Activated CD8-positive, alpha-beta memory T cell treated with anti-CD3 and anti-CD28 coated beads, Interleukin-2, amount 50 U/mL, for 1 hour (primary cell): ENCODE measurements around the gene UBE2O.
"Not testable (repeated sequence)": the region's sequence is repeated elsewhere in the genome, so short reads cannot be mapped to it uniquely, and the experiment has no call there.

Experiments
- DNase-seq: peaks from one replicate; pipeline ENCODE4 v3.0.0-alpha.2; 2020; ENCODE audit errors: extremely low read depth

UBE2O gene

DNA sequence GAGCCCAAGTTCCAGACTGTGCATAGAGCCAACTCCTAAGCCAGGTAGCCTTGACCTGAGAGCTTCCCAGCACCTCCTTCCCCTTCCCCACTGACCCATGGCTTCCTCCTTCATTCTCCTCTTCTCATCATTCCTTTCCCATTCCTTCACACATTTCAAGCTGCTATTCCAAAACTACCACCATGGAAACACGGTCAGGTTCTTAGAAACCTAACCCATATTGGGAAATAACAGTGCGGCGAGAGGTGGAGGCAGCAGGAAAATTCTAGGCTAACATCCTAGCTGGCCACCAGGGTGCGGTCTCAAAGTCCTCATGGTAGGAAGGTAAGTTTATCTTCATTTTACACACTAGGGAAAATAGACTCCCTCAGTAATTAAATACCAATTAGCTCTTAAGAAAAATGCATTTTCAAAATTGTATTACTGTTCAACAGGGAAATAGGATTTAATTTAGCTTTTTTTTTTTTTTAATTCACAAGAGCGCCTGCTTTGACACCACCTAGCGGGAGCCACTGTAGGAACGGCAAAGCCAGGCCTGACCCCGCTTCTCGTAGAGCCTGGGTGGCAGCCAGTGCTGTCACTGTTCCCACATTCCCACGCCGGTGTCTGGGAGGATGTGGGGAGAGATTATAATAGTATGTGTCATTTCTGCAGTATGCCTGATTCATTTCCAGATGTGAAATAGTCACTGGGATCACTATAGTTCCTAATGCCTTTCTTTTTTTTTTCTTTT is 82.5 kb downstream of the UBE2O start:
- no peak for DNase-seq

DNA sequence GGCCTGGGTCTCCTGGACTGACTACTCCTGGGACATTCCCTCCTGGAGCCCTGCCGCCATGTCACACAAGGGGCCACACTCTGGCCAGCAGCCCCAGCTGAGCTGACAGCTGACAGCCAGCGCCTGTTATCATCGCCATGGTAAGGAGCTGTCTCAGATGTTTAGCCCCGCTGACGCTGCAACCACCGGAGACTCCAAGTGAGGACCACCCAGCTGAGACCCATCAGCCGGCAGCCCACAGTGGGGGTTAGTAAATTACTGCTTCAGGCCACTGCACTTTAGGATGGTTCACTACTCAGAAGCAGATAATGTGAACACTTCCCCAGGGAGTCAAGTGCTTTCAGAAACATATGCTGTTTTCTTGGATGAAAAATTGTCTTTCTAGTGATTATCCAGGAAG is 83.1 kb downstream of the UBE2O start:
- no peak for DNase-seq

DNA sequence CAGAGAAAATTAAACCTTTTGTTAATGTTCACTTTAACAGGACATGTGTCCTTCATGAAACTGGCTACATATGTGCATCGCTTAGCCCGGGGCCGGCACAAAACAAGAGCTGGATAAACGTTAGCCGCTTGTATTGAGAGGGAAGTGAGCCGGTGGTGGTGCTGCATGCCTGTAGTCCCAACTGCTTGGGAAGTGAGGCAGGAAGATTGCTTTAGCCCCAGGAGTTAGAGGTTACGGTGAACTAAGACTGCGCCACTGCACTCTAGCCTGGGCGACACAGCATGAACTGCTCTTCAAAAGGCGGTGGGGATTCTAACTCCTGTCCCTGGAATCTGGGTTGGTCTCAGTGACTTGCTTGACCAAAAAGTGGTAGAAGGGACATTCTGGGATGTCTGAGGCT is 83.6 kb downstream of the UBE2O start:
- DNase-seq = no peak

DNA sequence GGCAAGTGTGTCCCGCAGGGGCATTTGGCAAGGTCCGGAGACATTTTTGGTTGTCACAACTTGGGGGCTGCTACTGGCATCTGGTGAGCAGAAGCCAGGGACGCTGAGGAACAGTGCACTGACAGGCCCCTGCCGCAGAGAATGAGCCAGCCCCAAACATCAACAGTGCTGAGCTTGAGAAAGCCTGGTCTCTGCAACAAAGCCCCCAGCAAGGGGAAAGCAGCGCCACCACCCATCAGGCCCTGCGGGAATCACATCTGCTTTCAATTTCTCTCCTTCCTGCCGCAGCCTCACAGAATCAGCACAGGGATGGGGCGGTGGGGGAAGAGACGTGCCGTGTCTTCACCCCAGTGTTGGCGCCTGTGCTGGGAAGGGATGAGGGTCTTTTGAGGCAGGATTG is 84.4 kb downstream of the UBE2O start:
- no peak for DNase-seq

DNA sequence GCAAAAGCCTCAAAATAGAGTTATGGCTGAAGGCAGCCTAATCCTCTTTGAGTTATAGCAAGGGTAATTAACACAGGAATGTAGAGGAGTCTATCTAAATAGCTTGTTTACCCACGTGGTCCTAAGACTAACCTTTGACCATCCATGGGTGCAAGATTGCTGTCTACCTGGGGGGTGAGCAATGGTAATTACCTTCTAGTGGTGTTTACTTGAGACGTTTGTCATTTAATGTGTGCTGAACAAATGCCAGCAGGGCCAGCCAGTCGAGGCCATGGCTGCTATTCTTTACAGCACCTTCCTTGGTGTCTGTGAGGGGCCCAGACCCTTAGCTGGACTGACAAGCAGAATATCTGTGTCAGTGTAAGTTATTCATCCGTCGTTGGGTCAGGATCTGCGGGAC is 85.3 kb downstream of the UBE2O start:
- DNase-seq = no peak

DNA sequence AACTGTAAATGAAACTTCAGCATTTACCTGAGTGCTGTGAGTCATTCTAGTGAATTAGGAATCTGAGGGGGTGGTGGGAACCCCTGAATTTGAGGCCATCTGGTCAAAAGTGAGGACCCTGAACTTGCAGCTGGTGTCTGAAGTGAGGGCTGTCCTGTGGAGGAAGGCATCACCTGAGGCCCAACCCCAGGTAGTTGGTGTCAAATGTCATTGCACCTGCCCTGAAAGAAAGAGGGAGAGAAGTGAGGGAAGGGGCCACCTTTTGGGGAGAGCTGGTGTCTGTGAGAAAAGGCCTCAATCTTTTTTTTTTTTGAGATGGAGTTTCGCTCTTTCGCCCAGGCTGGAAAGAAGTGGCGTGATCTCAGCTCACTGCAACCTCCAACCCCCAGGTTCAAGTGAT is 86.7 kb downstream of the UBE2O start:
- no peak for DNase-seq

DNA sequence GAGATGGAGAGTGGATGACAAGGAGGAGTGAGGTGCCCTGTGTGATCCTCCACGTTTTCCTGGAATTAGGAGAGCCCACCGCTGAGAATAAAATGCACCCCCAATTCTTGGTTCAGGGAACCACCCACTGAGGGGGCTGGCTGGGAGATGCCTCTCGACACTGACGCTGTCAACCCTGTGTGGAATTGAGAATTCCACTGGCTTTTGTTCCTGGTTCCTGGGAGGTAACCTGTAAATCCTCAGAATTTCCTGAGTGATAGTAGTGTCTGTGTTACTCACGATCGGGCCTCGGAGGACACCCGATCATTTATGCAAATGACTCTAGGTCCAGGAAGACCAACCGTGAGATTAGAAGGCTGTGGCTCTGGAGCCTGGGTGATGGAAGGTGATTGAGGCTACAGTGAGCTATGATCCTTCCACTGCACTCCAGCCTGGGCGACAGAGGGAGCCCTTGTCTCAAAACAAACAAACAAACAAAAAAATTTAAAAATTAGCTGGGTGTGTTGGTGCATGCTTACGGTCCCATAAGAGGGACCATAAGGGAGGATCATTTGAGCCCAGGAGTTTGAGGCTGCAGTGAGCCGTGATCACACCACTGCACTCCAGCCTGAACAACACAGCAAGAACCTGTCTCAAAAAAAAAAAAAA is 87.6 kb downstream of the UBE2O start:
- no peak for DNase-seq

DNA sequence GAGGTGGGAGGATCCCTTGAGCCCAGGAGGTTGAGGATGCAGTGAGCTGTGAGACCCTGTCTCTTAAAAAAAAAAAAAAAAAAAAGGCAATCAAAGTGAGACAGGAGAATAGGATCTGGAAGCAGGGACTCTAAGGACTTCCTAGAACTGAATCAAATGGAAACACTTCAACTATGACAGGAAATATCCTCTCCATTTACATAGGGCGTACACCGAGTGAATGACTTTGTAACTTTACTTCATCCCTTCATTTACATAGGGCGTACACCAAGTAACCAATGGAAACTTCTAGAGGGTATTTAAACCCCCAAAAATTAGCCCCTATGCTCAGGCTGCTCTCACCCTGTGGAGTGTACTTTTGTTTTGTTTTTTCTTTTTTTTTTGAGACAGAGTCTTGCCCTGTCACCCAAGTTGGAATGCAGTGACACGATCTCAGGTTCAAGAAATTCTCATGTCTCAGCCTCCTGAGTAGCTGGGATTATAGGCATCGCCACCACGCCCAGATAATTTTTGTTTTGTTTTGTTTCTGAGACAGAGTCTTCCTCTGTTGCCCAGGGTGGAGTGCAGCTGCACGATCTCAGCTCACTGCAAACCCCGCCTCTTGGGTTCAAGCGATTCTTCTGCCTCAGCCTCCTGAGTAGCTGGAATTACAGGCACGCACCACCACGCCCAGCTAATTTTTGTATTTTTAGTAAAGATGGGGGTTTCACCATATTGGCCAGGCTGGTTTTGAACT is 89.7 kb downstream of the UBE2O start:
- DNase-seq = no peak

DNA sequence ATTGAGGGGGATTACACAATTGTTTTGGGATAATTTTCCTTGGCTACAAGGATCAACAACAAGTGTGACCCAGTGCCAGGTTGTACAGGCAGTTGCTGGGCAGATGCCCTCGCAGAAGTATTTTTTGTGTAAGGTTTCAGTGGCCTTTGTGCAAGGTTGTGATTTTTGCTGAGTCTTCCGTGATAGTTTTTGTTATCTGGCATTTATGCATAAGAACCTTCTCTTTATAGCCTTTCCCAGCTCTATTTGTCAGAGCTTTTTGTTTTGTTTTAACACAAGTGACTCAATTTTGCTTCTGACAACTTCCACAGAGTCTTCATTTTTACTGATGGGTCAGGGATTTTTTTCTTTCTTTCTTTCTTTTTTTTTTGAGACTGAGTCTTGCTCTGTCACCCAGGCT is 92.5 kb downstream of the UBE2O start:
- no peak for DNase-seq

DNA sequence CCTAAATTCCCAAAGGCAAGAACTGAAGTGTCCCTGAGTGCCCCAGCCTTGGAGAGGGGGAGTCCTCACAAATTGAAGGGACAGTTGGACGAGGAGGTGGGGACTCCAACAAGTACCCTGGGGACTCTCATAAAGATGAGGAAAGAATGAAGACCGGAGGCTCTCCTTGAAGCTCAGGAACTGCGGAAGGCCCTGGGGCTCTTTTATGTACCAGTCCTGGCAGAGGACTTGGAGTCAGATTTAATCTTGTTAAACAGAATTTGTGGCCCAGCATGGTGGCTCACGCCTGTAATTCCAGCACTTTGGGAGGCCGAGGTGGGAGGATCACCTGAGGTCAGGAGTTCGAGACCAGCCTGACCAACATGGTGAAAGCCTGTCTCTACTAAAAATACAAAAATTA is 93.2 kb downstream of the UBE2O start:
- DNase-seq = not testable (repeated sequence)

DNA sequence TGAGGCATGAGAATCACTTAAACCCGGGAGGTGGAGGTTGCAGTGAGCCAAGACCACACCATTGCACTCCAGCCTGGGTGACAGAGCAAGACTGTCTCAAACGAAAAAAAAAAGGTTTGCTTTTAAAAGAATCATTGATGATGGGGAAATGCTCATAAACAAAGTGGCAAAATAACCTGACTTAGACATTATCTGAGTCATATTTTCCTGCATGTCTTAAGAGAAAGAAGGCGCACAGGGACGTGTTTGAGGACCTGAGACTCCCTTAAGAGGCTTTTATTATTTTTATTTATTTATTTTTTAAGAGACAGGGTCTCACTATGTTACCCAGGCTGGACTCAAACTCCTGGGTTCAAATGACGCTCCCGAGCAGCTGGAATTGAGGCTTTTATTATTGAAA is 93.6 kb downstream of the UBE2O start:
- DNase-seq = no peak

DNA sequence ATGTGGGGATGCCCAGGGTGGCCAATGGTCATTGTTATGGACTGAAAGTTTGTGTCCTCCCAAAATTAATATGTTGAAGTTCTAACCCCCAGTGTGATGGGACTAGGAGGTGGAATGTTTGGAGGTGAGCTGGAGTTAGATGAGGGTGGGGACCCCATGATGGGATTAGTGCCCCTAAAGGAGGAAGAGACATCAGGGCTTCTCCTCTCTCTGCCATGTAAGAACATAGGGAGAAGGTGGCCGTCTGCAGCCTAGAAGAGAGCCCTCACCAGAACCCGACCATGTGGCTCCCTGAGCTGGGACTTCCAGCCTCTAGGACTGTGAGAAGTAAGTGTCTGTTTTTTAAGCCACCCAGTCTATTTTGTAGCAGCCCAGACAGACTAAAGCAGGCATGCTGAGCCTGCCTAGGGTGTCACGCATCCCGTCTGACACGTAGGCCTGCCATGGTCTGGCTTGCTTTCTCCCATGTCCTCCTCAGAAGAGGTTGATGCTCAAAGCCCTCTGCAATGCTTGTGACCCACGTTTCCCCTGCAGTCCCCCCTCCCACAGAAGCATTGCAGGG is 95.3 kb downstream of the UBE2O start:
- DNase-seq = no peak

DNA sequence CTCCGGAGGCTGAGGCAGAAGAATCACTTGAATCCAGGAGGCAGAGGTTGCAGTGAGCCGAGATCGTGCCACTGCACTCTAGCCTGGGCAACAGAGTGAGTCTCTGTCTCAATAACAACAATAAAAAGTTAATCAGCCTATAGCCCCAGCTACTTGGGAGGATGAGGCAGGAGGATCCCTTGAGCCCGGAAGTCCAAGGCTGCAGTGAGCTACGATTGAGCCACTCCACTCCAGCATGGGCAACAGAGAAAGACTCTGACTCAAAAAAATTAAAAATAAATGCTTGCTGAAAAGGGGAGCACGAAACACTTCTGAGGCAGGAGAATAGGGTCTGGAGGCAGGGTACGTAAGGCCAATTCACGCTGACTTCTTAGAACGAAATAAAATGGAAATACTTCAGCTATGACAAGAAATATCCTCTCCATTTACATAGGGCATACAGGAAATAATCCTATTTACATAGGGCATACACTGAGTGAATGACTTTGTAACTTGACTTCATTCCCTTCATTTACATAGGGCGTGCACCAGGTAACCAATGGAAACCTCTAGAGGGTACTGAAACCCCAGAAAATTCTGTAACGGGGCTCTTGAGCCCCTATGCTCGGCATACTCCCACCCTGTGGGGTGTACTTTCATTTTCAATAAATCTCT is 96.0 kb downstream of the UBE2O start:
- no peak for DNase-seq

DNA sequence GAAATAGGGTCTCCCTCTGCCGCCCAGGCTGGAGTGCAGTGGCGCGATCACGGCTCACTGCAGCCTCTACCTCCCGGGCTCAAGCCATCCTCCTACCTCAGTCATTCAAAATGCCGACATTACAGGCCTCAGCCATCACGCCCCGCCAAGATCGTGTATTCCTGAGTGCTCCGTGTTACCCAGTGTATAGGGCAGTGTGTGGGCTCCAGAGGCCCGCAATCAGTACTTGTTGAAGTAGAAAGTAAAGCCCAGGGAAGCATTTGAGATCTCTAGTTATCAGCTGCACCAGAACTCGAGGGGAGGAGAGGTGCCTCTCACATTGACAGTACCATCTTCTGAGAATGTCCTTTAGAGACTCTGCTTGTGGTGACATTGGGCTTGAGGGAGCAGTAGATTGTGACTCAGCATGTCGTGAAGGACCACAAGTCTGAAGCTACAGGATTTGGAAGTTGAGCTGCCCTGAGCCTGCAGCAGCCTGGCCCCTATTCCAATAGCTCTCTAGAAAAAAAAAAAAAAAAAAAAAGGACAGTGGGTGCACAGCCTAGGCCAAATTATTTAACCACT is 98.1 kb downstream of the UBE2O start:
- DNase-seq = no peak

DNA sequence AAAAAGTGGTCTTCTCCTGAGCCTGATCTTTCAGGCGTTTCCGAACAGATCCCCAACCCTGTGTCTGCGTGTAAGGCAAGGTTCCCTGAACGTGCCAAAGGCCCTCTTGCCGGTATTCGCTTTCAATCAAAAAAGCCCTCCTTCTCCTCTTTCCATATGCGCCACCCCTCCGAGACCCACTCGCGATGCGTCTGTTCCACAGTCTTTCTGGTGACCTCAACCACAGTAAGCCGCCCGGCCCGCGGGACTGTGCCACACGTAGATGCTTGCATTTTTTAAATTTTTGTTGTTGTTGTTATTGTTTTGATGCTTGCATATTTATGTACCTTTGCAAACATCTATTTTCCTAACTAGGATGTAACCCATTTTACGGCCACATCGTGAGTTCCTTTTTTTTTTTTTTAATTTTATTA is 98.6 kb downstream of the UBE2O start:
- no peak for DNase-seq

DNA sequence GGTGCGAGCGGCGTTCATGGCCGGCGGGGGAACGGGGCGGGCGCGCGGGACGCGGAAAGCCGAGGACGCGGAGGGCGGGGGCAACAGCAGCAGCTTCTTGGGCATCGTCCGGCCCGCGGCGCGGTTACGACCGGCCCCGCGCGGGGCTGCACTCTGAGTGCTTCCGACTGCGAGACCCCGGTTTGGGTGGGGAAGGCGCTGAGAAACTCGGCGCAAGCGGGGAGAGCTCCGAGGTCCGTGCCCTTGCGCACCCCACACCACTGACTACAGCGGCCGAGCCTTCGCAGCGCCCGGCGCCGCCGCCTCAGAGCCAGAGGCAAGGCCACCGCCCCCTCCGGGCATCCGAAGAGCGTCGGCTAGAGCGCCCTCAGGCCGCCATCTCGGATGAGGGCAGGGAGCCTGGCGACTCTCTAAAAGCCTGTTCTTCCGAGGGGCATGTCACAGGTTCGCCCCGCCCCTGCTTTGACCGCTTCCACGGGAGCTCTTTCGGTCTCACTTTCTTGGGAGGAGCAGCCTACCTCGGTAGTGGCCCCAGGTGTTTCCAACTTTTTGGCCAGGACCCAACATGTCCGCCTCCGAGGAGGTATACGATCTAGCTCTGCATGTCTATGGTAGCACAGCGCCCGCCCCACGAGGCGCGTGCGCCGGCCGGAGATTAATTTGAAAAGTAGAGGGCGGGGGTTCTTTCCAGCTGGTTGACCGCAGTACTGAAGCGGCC is 99.2 kb downstream of the UBE2O start, which contains the start of gene PRPSAP1:
TSS of gene PRPSAP1 (minus strand) at position 318 of the 718 bp plus-strand sequence. CDS start at position 105, 213 bp downstream.
- peak; percentile 39 for DNase-seq

DNA sequence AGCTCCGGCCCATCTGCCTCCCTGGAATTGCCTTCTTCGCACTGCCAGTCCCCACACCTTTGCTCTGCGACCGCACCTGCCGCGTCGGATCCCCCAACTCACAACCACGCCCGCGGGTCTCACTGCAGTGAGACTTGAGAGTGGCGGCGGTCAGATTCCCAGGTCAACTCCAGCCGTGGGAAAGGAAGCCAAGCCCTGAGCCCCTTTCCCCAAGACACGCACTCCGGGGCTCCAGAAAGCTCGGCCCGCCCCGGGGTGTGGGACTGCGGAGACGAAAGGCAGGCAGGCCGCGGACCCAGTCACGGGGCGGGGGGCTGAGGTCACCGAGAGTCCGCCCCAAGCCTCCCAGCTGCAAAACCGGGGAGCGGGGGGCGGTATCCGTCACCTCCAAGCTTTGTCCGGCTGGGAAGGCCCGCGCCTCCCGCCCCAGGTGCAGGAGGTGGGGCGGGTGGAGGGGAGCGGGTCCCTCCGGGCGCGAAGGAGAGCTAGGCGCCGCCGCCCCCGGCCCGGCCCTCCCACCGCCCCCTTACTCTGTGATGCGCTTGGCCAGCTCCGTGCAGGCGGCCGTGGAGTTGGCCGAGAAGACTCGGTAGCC is 99.9 kb downstream of the UBE2O start:
- DNase-seq = no peak

DNA sequence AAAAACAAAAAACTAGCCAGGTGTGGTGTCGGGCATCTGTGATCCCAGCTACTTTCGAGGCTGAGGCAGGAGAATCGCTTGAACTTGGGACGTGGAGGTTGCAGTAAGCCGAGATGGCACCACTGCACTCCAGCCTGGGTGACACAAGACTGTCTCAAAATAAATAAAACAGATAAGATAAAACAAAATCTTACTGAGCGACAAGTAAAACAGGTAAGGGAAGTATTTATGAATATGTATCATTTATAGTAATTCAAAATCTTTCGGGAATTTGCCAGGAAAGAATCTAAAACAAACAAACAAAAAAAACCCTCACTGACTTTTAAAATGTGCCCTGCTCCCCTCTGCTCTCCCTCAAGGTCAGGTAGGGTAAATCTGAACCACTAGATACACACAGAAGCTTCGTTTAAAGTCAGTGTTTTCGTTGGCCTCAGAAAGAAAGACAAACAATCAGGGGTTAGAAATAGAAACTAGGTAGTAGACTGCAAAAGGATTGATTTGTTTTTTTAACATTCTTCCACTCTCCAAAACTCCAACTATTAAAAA is 101.4 kb downstream of the UBE2O start:
- DNase-seq = no peak

DNA sequence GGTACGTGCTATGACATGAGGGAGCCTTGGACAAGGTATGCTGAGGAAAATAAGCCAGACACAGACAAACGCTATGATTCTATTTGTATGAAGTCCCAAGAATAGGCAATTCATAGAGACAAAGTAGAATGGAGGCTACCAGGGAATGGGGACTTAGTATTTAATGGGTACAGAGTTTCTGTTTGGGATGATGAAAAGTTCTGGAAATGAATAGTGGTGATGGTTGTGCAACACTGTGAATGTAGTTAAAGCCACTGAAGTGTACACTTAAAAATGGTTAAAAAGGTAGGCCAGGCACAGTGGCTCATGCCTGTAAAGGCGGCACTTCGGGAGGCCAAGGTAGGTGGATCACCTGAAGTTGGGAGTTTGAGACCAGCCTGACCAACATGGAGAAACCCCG is 102.5 kb downstream of the UBE2O start:
- no peak for DNase-seq

DNA sequence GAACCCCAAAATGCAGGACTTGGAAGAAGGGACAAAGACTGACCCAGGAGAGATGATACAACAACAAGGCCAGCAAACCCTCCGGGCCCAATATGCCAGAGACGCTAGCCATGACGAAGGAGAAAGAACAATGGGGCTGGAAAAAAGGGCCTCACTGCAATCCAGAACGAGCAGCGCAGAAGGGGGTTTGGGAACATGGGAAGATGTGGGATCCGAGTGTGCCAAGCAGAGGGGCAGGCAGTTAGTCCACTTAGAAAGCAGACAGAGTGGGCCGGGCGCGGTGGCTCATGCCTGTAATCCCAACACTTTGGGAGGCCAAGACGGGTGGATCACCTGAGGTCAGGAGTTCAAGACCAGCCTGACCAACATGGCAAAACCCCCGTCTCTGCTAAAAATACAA is 106.0 kb downstream of the UBE2O start:
- DNase-seq = not testable (repeated sequence)
